ENCODE measurements around the gene WASHC4. TPM values are rescaled to one million over a fixed set of nuclear protein-coding genes. Genes with fewer than 3 reads are reported as not detected.

The WASHC4 gene
- total RNA-seq, 2 donors from 2014 or later: 41.2 to 63.6 TPM

DNA sequence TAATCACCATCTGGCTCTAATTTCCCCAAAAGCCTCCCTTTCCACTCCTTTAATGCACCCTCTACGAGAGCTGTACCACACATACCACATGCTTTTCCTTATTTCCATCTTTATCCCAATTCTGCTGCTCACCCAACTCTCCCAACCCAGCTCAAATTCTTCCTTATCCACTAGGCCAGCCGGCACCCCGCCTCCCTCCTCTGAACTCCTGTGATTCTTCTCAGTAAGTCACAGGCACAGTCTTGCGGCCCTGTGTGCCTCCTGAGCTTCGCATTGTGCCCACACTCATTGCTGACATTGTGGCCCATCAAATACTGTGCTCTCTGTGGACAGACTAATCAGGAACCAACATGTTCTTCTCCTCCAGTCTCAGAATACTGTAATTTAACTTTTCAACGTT, 83.0 kb downstream of the WASHC4 start:
- H3K9me3 ChIP-seq: no peaks in the 10 kb centered on the region
- TF ChIP-seq, protein P1, sequence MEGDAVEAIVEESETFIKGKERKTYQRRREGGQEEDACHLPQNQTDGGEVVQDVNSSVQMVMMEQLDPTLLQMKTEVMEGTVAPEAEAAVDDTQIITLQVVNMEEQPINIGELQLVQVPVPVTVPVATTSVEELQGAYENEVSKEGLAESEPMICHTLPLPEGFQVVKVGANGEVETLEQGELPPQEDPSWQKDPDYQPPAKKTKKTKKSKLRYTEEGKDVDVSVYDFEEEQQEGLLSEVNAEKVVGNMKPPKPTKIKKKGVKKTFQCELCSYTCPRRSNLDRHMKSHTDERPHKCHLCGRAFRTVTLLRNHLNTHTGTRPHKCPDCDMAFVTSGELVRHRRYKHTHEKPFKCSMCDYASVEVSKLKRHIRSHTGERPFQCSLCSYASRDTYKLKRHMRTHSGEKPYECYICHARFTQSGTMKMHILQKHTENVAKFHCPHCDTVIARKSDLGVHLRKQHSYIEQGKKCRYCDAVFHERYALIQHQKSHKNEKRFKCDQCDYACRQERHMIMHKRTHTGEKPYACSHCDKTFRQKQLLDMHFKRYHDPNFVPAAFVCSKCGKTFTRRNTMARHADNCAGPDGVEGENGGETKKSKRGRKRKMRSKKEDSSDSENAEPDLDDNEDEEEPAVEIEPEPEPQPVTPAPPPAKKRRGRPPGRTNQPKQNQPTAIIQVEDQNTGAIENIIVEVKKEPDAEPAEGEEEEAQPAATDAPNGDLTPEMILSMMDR (IDR thresholded peaks at IDR 0.05): no peak
- no peak for TF ChIP-seq POLR2A (IDR thresholded peaks at IDR 0.05)
- 87 to 91% methylated on average over 6 of the region's 6 CpGs for WGBS, 2 donors
- no peak overlapping the region for H3K27ac ChIP-seq
- intact Hi-C loops (cut with DNase I): loop anchor here (10.0 kb wide), 1 partner anchor 194 kb away; no protein-coding TSS in a partner anchor
- DNase-seq (no peak), ATAC-seq (no peak)
- no peaks in the 10 kb centered on the region for H3K4me1 ChIP-seq
- H3K36me3 ChIP-seq (replicated peaks in 1 of 2; ENCODE audit: insufficient read depth in 1 of 2, low read depth in 2 of 2): peaks cover 0 to 12% of the 10 kb centered on the region in 2 donors
- H3K4me3 ChIP-seq: no peak overlapping the region
- H3K27me3 ChIP-seq: no peaks in the 10 kb centered on the region

DNA sequence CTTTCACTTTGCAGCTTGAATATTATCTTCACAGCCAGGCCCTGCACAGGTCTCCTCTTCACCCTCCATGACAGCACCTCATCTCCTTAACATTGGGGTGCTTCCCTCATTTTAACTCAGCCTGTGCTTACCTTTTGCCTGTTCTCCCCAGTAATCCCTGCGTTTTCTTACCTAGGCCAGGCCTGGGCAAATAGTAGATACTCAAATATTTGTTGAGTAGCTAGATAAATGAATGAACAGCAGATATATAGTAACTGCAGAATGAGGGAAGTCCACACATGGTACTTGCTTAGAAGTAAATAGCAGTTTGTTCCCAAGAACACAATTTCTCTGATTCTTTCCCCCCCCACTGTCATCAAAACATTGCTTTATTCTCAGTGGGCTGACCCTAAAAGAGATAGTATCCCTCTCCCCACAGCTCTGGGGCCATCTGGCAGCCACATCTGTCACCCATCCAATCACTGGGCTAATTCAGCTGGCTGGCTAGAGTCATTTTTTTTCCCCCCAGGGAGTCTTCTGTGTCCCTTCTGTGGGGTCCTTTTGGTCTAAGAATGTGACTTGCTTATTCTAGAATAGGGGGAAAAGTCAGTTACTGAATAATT, 85.2 kb downstream of the WASHC4 start:
- no peak for DNase-seq
- H3K36me3 ChIP-seq (replicated peaks in 1 of 2; ENCODE audit: insufficient read depth in 1 of 2, low read depth in 2 of 2): peaks cover 0 to 8% of the 10 kb centered on the region in 2 donors
- no peak overlapping the region for H3K4me3 ChIP-seq
- no peaks in the 10 kb centered on the region for H3K4me1 ChIP-seq
- H3K9me3 ChIP-seq: no peaks in the 10 kb centered on the region
- H3K27ac ChIP-seq: no peak overlapping the region
- intact Hi-C loops (cut with DNase I): loop anchor here (10.0 kb wide), 1 partner anchor 192 kb away; no protein-coding TSS in a partner anchor
- H3K27me3 ChIP-seq: no peaks in the 10 kb centered on the region
- WGBS, 2 donors: 30 to 57% methylated on average over 1 of the region's 1 CpG
- TF ChIP-seq, protein P1 (IDR thresholded peaks at IDR 0.05): no peak
- TF ChIP-seq POLR2A (IDR thresholded peaks at IDR 0.05): no peak
- ATAC-seq: no peak

DNA sequence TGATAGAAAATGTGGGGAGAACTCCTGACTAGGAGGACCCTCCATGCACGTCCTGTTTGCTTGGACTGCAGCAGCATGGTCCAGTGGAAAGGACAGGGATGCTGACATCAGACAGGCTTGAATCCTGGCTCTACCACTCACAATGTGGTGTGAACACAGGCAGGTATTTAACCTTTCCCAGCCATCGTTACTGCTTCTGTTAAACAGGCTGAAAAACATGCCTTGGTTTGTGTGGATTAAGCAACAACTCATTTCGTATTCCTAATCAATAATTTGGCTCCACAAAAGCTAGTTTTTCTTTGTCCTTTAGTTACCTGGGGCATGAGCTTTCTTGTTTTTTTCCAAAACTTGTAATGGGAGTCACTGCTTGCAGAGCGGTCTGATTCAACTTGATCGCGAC, 87.4 kb downstream of the WASHC4 start:
- H3K27me3 ChIP-seq: no peaks in the 10 kb centered on the region
- no peak overlapping the region for H3K4me3 ChIP-seq
- H3K9me3 ChIP-seq: no peaks in the 10 kb centered on the region
- H3K36me3 ChIP-seq (replicated peaks in 1 of 2; ENCODE audit: insufficient read depth in 1 of 2, low read depth in 2 of 2): peaks cover 0 to 9% of the 10 kb centered on the region in 2 donors
- no peak for TF ChIP-seq POLR2A (IDR thresholded peaks at IDR 0.05)
- TF ChIP-seq, protein P1 (IDR thresholded peaks at IDR 0.05): no peak
- 81 to 91% methylated on average over 6 of the region's 6 CpGs for WGBS, 2 donors
- intact Hi-C loops (cut with DNase I): loop anchor here (10.0 kb wide), 1 partner anchor 190 kb away; no protein-coding TSS in a partner anchor
- no peak for DNase-seq
- no peaks in the 10 kb centered on the region for H3K4me1 ChIP-seq
- ATAC-seq: no peak
- no peak overlapping the region for H3K27ac ChIP-seq

DNA sequence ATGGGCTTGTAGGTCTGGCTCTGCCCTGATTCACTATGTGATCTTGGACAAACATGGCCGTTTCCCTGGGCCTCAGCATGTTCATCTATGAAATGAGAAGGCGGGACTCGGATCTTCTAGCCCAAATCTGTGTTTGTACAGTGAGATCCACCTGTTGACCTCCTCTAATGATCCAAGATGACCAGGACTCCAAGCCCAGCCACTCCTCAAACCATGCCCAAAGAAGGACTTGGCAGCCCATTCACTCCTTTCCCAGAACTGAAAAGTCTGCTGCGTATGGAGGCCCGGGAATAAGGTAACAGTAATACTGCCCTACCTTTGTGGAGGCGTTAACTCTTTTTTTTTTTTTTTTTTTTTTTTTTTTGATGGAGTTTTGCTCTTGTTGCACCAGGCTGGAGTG, 88.6 kb downstream of the WASHC4 start:
- Histone ChIP-seq H3K27me3 (no peaks in the 10 kb centered on the region), H3K27ac (no peak overlapping the region), H3K4me3 (no peak overlapping the region), H3K9me3 (no peaks in the 10 kb centered on the region), H3K36me3 (replicated peaks in 1 of 2; ENCODE audit: insufficient read depth in 1 of 2, low read depth in 2 of 2) (peaks cover 0 to 9% of the 10 kb centered on the region in 2 donors), H3K4me1 (no peaks in the 10 kb centered on the region)
- intact Hi-C loops (cut with DNase I): loop anchor here (10.0 kb wide), 1 partner anchor 189 kb away; no protein-coding TSS in a partner anchor
- ATAC-seq (no peak), DNase-seq (no peak)
- 96 to 97% methylated on average over 6 of the region's 6 CpGs for WGBS, 2 donors
- TF ChIP-seq, protein P1 (IDR thresholded peaks at IDR 0.05): no peak
- no peak for TF ChIP-seq POLR2A (IDR thresholded peaks at IDR 0.05)

DNA sequence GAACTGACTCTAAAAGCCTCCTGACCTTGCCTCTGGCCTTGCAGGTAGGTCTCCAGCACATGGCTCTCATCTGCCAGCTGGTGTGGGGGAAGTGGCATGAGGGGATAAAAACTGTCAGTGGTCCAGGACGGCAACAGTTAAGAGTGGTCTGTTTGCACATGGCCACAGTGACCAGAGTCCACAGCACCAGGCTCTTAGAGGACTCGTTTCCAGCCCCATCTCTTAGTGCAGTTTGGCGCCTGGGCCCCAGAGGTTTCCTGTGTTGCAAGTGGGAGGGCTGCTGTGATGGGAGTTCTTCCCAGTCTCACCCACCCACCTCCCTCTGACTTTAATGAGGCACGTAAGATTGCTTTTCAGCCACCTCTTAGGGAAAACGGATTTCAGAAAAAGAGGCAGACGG, 91.4 kb downstream of the WASHC4 start:
- Histone ChIP-seq H3K4me3 (no peak overlapping the region), H3K4me1 (no peaks in the 10 kb centered on the region), H3K9me3 (no peaks in the 10 kb centered on the region), H3K27me3 (no peaks in the 10 kb centered on the region), H3K36me3 (replicated peaks in 1 of 2; ENCODE audit: insufficient read depth in 1 of 2, low read depth in 2 of 2) (peaks cover 0 to 17% of the 10 kb centered on the region in 2 donors), H3K27ac (no peak overlapping the region)
- intact Hi-C loops (cut with DNase I): loop anchor here (10.0 kb wide), 1 partner anchor 186 kb away; no protein-coding TSS in a partner anchor
- DNase-seq (no peak), ATAC-seq (no peak)
- TF ChIP-seq POLR2A (IDR thresholded peaks at IDR 0.05): no peak
- TF ChIP-seq, protein P1 (IDR thresholded peaks at IDR 0.05): no peak
- WGBS, 2 donors: 78 to 92% methylated on average over 3 to 6 of the region's 6 CpGs

Data from body of pancreas (tissue), 4 donors.